ENCODE data around the gene OR10H1. TPM values are rescaled to one million over a fixed set of nuclear protein-coding genes. Genes with fewer than 3 reads are reported as not detected.

Gene OR10H1
- total RNA-seq, 1 donor from 2014 or later = not detected

- intact Hi-C loops (cut with DNase I) = no loop called here
- Histone ChIP-seq H3K27me3 (no peaks in the 10 kb centered on the region), H3K36me3 (no peaks in the 10 kb centered on the region), H3K27ac (no peak overlapping the region), H3K9me3 (no peaks in the 10 kb centered on the region), H3K4me3 (no peak overlapping the region), H3K4me1 (peaks cover 17% of the 10 kb centered on the region)
- peak in 1 of 2 donors; percentile 71 for DNase-seq (ENCODE audit: extremely low spot score in 2 of 2)
- no peak for TF ChIP-seq POLR2A (IDR thresholded peaks at IDR 0.05)
- TF ChIP-seq CTCF (IDR thresholded peaks at IDR 0.05) = no peak
- no peak for TF ChIP-seq POLR2AphosphoS5 (IDR thresholded peaks at IDR 0.05; ENCODE audit: insufficient read depth in 1 of 2, low read depth in 1 of 2)
Measured at GRCh38 chr19:15782211-15782610, 33.3 kb downstream of the OR10H1 start.

GRCh38 chr19:15781661-15782060 is 33.8 kb downstream of the OR10H1 start:
- no peak overlapping the region for H3K4me3 ChIP-seq
- TF ChIP-seq POLR2AphosphoS5 (IDR thresholded peaks at IDR 0.05; ENCODE audit: insufficient read depth in 1 of 2, low read depth in 1 of 2) = no peak
- no peak for TF ChIP-seq POLR2A (IDR thresholded peaks at IDR 0.05)
- TF ChIP-seq CTCF (IDR thresholded peaks at IDR 0.05) = no peak
- no peaks in the 10 kb centered on the region for H3K27me3 ChIP-seq
- peak in 1 of 2 donors; percentile 25 for DNase-seq (ENCODE audit: extremely low spot score in 2 of 2)
- peaks cover 17% of the 10 kb centered on the region for H3K4me1 ChIP-seq
- H3K9me3 ChIP-seq = no peaks in the 10 kb centered on the region
- intact Hi-C loops (cut with DNase I) = no loop called here
- no peaks in the 10 kb centered on the region for H3K36me3 ChIP-seq
- no peak overlapping the region for H3K27ac ChIP-seq

- H3K4me1 ChIP-seq = peaks cover 17% of the 10 kb centered on the region
- peak in 1 of 2 donors; percentile 77 for DNase-seq (ENCODE audit: extremely low spot score in 2 of 2)
- H3K27me3 ChIP-seq = no peaks in the 10 kb centered on the region
- no peak overlapping the region for H3K4me3 ChIP-seq
- no peaks in the 10 kb centered on the region for H3K36me3 ChIP-seq
- intact Hi-C loops (cut with DNase I) = no loop called here
- peak overlapping the region; percentile 78 for H3K27ac ChIP-seq
- TF ChIP-seq POLR2AphosphoS5 (IDR thresholded peaks at IDR 0.05; ENCODE audit: insufficient read depth in 1 of 2, low read depth in 1 of 2) = no peak
- TF ChIP-seq POLR2A (IDR thresholded peaks at IDR 0.05) = no peak
- TF ChIP-seq CTCF (IDR thresholded peaks at IDR 0.05) = no peak
- H3K9me3 ChIP-seq = no peaks in the 10 kb centered on the region
Measured at GRCh38 chr19:15780610-15781418, 34.6 kb downstream of the OR10H1 start.

GRCh38 chr19:15779756-15780476 is 35.5 kb downstream of the OR10H1 start:
- H3K4me1 ChIP-seq = peaks cover 17% of the 10 kb centered on the region
- peak overlapping the region; percentile 78 for H3K27ac ChIP-seq
- no peaks in the 10 kb centered on the region for H3K27me3 ChIP-seq
- no peaks in the 10 kb centered on the region for H3K9me3 ChIP-seq
- intact Hi-C loops (cut with DNase I) = no loop called here
- TF ChIP-seq CTCF (IDR thresholded peaks at IDR 0.05) (peak in 1 of 3 experiments; percentile 12), POLR2A (IDR thresholded peaks at IDR 0.05) (no peak), POLR2AphosphoS5 (IDR thresholded peaks at IDR 0.05; ENCODE audit: insufficient read depth in 1 of 2, low read depth in 1 of 2) (peak in 1 of 2 donors; percentile 14)
- peak in 1 of 2 donors; percentile 87 for DNase-seq (ENCODE audit: extremely low spot score in 2 of 2)
- H3K36me3 ChIP-seq = no peaks in the 10 kb centered on the region
- peak overlapping the region; percentile 9 to 30 for H3K4me3 ChIP-seq

Data from vagina (tissue), 2 donors.